ENCODE measurements around the gene CD99. TPM values are rescaled to one million over a fixed set of nuclear protein-coding genes. Genes with fewer than 3 reads are reported as not detected.
"Not testable (repeated sequence)": the region's sequence is repeated elsewhere in the genome, so short reads cannot be mapped to it uniquely, and the experiment has no call there.

Gene CD99
- total RNA-seq, 1 donor: 355 TPM

GRCh38 chrX:2765549-2765830, 74.4 kb downstream of the CD99 start:
- no peak for TF ChIP-seq CTCF (IDR thresholded peaks at IDR 0.05; ENCODE audit: insufficient read depth, low read length)
- no peak overlapping the region for H3K4me3 ChIP-seq (ENCODE audit: low read depth, low read length)
- no peak for DNase-seq (ENCODE audit: low read depth)

- no peak overlapping the region for H3K4me3 ChIP-seq (ENCODE audit: low read depth, low read length)
- no peak for TF ChIP-seq CTCF (IDR thresholded peaks at IDR 0.05; ENCODE audit: insufficient read depth, low read length)
- DNase-seq (ENCODE audit: low read depth): no peak
Observed at GRCh38 chrX:2766906-2767305, 75.8 kb downstream of the CD99 start.

- peak; percentile 83 for DNase-seq (ENCODE audit: low read depth)
- no peak overlapping the region for H3K4me3 ChIP-seq (ENCODE audit: low read depth, low read length)
- no peak for TF ChIP-seq CTCF (IDR thresholded peaks at IDR 0.05; ENCODE audit: insufficient read depth, low read length)
Observed at GRCh38 chrX:2767631-2768455, 76.7 kb downstream of the CD99 start.

GRCh38 chrX:2769615-2770014, 78.5 kb downstream of the CD99 start:
- TF ChIP-seq CTCF (IDR thresholded peaks at IDR 0.05; ENCODE audit: insufficient read depth, low read length): no peak
- no peak overlapping the region for H3K4me3 ChIP-seq (ENCODE audit: low read depth, low read length)
- no peak for DNase-seq (ENCODE audit: low read depth)

- DNase-seq (ENCODE audit: low read depth); H3K4me3 ChIP-seq (ENCODE audit: low read depth, low read length): not testable (repeated sequence)
Observed at GRCh38 chrX:2773166-2774055, 82.3 kb downstream of the CD99 start.

- TF ChIP-seq CTCF (IDR thresholded peaks at IDR 0.05; ENCODE audit: insufficient read depth, low read length): no peak
- DNase-seq (ENCODE audit: low read depth): no peak
- no peak overlapping the region for H3K4me3 ChIP-seq (ENCODE audit: low read depth, low read length)
Observed at GRCh38 chrX:2774057-2774456, 83.0 kb downstream of the CD99 start.

GRCh38 chrX:2774776-2775175, 83.7 kb downstream of the CD99 start:
- no peak for TF ChIP-seq CTCF (IDR thresholded peaks at IDR 0.05; ENCODE audit: insufficient read depth, low read length)
- H3K4me3 ChIP-seq (ENCODE audit: low read depth, low read length): no peak overlapping the region
- DNase-seq (ENCODE audit: low read depth): no peak

GRCh38 chrX:2780472-2781225, 89.6 kb downstream of the CD99 start:
- DNase-seq (ENCODE audit: low read depth); H3K4me3 ChIP-seq (ENCODE audit: low read depth, low read length): not testable (repeated sequence)
